GM23248 (cell line): ENCODE results near the gene MYO5B. TPM values are rescaled to one million over a fixed set of nuclear protein-coding genes. Genes with fewer than 3 reads are reported as not detected.

Experiments
- DNase-seq: peaks from one replicate; pipeline ENCODE4 v3.0.0-alpha.2; 2015
- H2AFZ ChIP-seq: fragments of 200-600 bp; sonication (generic); 2 replicates; pipeline ENCODE4 v1.6.1; 2016; ENCODE audit warnings: antibody characterized with exemption
- H3F3A ChIP-seq: fragments of 200-600 bp; sonication (generic); 2 replicates; pipeline ENCODE4 v1.6.1; 2016; ENCODE audit warnings: mild to moderate bottlenecking, antibody characterized with exemption, mixed run types; ENCODE audit not compliant: insufficient read depth
- H3K27ac ChIP-seq: fragments of 200-600 bp; sonication (generic); 2 replicates; pipeline ENCODE4 v1.5.1; 2016; ENCODE audit warnings: mild to moderate bottlenecking
- H3K27me3 ChIP-seq: fragments of 200-600 bp; sonication (generic); replicated peaks from 2 replicates; pipeline ENCODE4 v1.6.1; 2016; ENCODE audit warnings: mild to moderate bottlenecking; ENCODE audit not compliant: insufficient read depth
- H3K36me3 ChIP-seq: fragments of 200-600 bp; sonication (generic); 2 replicates; pipeline ENCODE4 v1.6.1; 2016; ENCODE audit warnings: low read depth, mild to moderate bottlenecking
- H3K4me1 ChIP-seq: fragments of 200-600 bp; sonication (generic); 2 replicates; pipeline ENCODE4 v1.6.1; 2016; ENCODE audit warnings: mild to moderate bottlenecking; ENCODE audit not compliant: insufficient read depth
- H3K4me2 ChIP-seq: fragments of 200-600 bp; sonication (generic); one replicate; pipeline ENCODE4 v1.6.1; 2016; ENCODE audit warnings: mild to moderate bottlenecking; ENCODE audit not compliant: unreplicated experiment
- H3K4me3 ChIP-seq: fragments of 200-600 bp; sonication (generic); 2 replicates; pipeline ENCODE4 v1.5.1; 2016; ENCODE audit warnings: mild to moderate bottlenecking
- H3K79me2 ChIP-seq: fragments of 200-600 bp; sonication (generic); 2 replicates; pipeline ENCODE4 v1.6.1; 2016; ENCODE audit warnings: mild to moderate bottlenecking; ENCODE audit not compliant: insufficient read depth
- H3K9ac ChIP-seq: fragments of 200-600 bp; sonication (generic); 2 replicates; pipeline ENCODE4 v1.6.1; 2016; ENCODE audit warnings: mild to moderate bottlenecking
- H3K9me2 ChIP-seq: fragments of 200-600 bp; sonication (generic); 2 replicates; pipeline ENCODE4 v1.6.1; 2016; ENCODE audit warnings: mixed run types, mild to moderate bottlenecking, moderate library complexity; ENCODE audit not compliant: insufficient read depth
- H3K9me3 ChIP-seq: fragments of 200-600 bp; sonication (generic); one replicate; pipeline ENCODE4 v1.6.1; 2017; ENCODE audit warnings: low read depth
- H4K20me1 ChIP-seq: fragments of 200-600 bp; sonication (generic); 2 replicates; pipeline ENCODE4 v1.6.0; 2016; ENCODE audit not compliant: insufficient read depth
- EZH2 ChIP-seq: fragments of 200-600 bp; sonication (generic); IDR thresholded peaks from 2 replicates; pipeline ENCODE4 v1.6.1; 2018; ENCODE audit warnings: antibody characterized with exemption, mild to moderate bottlenecking; ENCODE audit not compliant: insufficient read depth, poor library complexity, severe bottlenecking
- EZH2phosphoT487 ChIP-seq: fragments of 200-600 bp; sonication (generic); IDR thresholded peaks from 2 replicates; pipeline ENCODE4 v1.6.1; 2018; ENCODE audit warnings: antibody characterized with exemption, moderate library complexity, mild to moderate bottlenecking, low read depth; ENCODE audit not compliant: insufficient read depth
- WGBS, 2 experiments: methylation state at CpG; one replicate each; pipeline ENCODE4 v1.1.6; 2015 to 2017; ENCODE audit warnings: low lambda C conversion rate in 2 of 2, low coverage in 1 of 2; ENCODE audit errors: missing lambda C conversion rate in 2 of 2; 5-methylcytosine and 5-hydroxymethylcytosine counted together
- in situ Hi-C: fragments of 300-500 bp; cut with MboI; formaldehyde crosslinking; loops from 2 replicates; pipeline ENCODE4 v1.15.0; 2020
- polyA plus RNA-seq: library from polyadenylated mRNA; unstranded; fragments of >200 nt; fragmentation: Nextera tagmentation; extraction: Ambion mirVana; gene quantifications from 2 replicates; pipeline ENCODE4 v1.2.1, GENCODE V29; 2016
- total RNA-seq: library from RNA; depleted of rRNA; stranded (reverse); fragments of >200 nt; shearing (Covaris generic); gene quantifications from 2 replicates; pipeline ENCODE4 v1.2.3, GENCODE V29; 2014

MYO5B gene
- total and polyA plus RNA-seq, 2 experiments from 2014 or later, result 0.03 TPM; not detected in 1

- Histone ChIP-seq H3K27ac (no peak overlapping the region), H3K36me3 (no peaks in the 10 kb centered on the region), H4K20me1 (no peaks in the 10 kb centered on the region), H3K4me3 (no peak overlapping the region), H3K9ac (no peak overlapping the region), H3K9me2 (no peaks in the 10 kb centered on the region), H3K4me2 (no peak overlapping the region), H3K27me3 (peaks cover 5% of the 10 kb centered on the region; the same call in 1 of the 2 replicates), H3F3A (no peaks in the 10 kb centered on the region), H3K4me1 (no peaks in the 10 kb centered on the region), H3K9me3 (no peaks in the 10 kb centered on the region), H2AFZ (no peak overlapping the region), H3K79me2 (no peaks in the 10 kb centered on the region)
- DNase-seq, result no peak
- 14 to 15% methylated on average over 2 of the region's 2 CpGs for WGBS, 2 experiments
- in situ Hi-C loops, result no loop called here
- TF ChIP-seq EZH2 (no peak), EZH2phosphoT487 (no peak)
Observed at GRCh38 chr18:50181590-50181989, 13.4 kb downstream of the MYO5B start.

GRCh38 chr18:50179465-50179864 is 15.5 kb downstream of the MYO5B start:
- TF ChIP-seq EZH2, result no peak
- TF ChIP-seq EZH2phosphoT487, result no peak
- WGBS, 2 experiments, result 30 to 36% methylated on average over 2 of the region's 2 CpGs
- H3K9me2 ChIP-seq, result no peaks in the 10 kb centered on the region
- no peak overlapping the region for H3K4me3 ChIP-seq
- H3K4me1 ChIP-seq, result no peaks in the 10 kb centered on the region
- H2AFZ ChIP-seq, result no peak overlapping the region
- no peaks in the 10 kb centered on the region for H4K20me1 ChIP-seq
- no peak for DNase-seq
- no peaks in the 10 kb centered on the region for H3F3A ChIP-seq
- no peak overlapping the region for H3K9ac ChIP-seq
- H3K27me3 ChIP-seq, result peaks cover 7% of the 10 kb centered on the region; the same call in 1 of the 2 replicates
- in situ Hi-C loops, result no loop called here
- no peaks in the 10 kb centered on the region for H3K79me2 ChIP-seq
- H3K36me3 ChIP-seq, result no peaks in the 10 kb centered on the region
- H3K27ac ChIP-seq, result no peak overlapping the region
- no peak overlapping the region for H3K4me2 ChIP-seq
- H3K9me3 ChIP-seq, result no peaks in the 10 kb centered on the region

GRCh38 chr18:50177294-50177992 is 17.5 kb downstream of the MYO5B start:
- H3K4me2 ChIP-seq, result no peak overlapping the region
- H4K20me1 ChIP-seq, result no peaks in the 10 kb centered on the region
- in situ Hi-C loops, result no loop called here
- H3K27me3 ChIP-seq, result peaks cover 7% of the 10 kb centered on the region; the same call in 1 of the 2 replicates
- TF ChIP-seq EZH2 (no peak), EZH2phosphoT487 (no peak)
- DNase-seq, result no peak
- no peaks in the 10 kb centered on the region for H3K4me1 ChIP-seq
- WGBS, 2 experiments, result 6 to 10% methylated on average over 3 of the region's 3 CpGs
- no peak overlapping the region for H3K27ac ChIP-seq
- no peaks in the 10 kb centered on the region for H3K79me2 ChIP-seq
- H3F3A ChIP-seq, result no peaks in the 10 kb centered on the region
- H3K9me2 ChIP-seq, result no peaks in the 10 kb centered on the region
- no peaks in the 10 kb centered on the region for H3K36me3 ChIP-seq
- no peaks in the 10 kb centered on the region for H3K9me3 ChIP-seq
- no peak overlapping the region for H3K9ac ChIP-seq
- H2AFZ ChIP-seq, result no peak overlapping the region
- H3K4me3 ChIP-seq, result no peak overlapping the region

- in situ Hi-C loops, result no loop called here
- TF ChIP-seq EZH2phosphoT487, result no peak
- no peak for TF ChIP-seq EZH2
- Histone ChIP-seq H3K4me2 (no peak overlapping the region), H3K9me2 (no peaks in the 10 kb centered on the region), H3K9me3 (no peaks in the 10 kb centered on the region), H3F3A (no peaks in the 10 kb centered on the region), H2AFZ (no peak overlapping the region), H3K27me3 (peaks cover 11% of the 10 kb centered on the region; the same call in 1 of the 2 replicates), H3K4me1 (no peaks in the 10 kb centered on the region), H3K79me2 (no peaks in the 10 kb centered on the region), H3K36me3 (no peaks in the 10 kb centered on the region), H4K20me1 (no peaks in the 10 kb centered on the region), H3K9ac (no peak overlapping the region), H3K4me3 (no peak overlapping the region), H3K27ac (no peak overlapping the region)
- no peak for DNase-seq
- WGBS, 2 experiments, result 18 to 22% methylated on average over 3 of the region's 3 CpGs
Observed at GRCh38 chr18:50172367-50172766, 22.6 kb downstream of the MYO5B start.
